A549 treated with Mapracorat at 1 μM for 4 hours (cell line): Measurements from ENCODE around the gene ZNF608. TPM values are rescaled to one million over a fixed set of nuclear protein-coding genes. Genes with fewer than 3 reads are reported as not detected.

Experiments used
- total RNA-seq: library from RNA; stranded (reverse); fragments of 200-300 nt; extraction: Qiagen RNA extraction; gene quantifications from 5 replicates; pipeline ENCODE4 v1.2.3, GENCODE V29; 2022

ZNF608 gene
- 0.48 to 1.0 TPM (median 0.91 TPM) in 5 replicates for total RNA-seq

GRCh38 chr5:124745928-124746915, at the start of gene ZNF608:
TSS of gene ZNF608 (minus strand) at chr5:124746639. CDS start at chr5:124744989, 1,650 bp downstream.

